Measurements from ENCODE around the gene TIMM44. TPM values are rescaled to one million over a fixed set of nuclear protein-coding genes. Genes with fewer than 3 reads are reported as not detected.

Gene TIMM44
- total RNA-seq, 1 donor from 2014 or later: 39.0 TPM

DNA sequence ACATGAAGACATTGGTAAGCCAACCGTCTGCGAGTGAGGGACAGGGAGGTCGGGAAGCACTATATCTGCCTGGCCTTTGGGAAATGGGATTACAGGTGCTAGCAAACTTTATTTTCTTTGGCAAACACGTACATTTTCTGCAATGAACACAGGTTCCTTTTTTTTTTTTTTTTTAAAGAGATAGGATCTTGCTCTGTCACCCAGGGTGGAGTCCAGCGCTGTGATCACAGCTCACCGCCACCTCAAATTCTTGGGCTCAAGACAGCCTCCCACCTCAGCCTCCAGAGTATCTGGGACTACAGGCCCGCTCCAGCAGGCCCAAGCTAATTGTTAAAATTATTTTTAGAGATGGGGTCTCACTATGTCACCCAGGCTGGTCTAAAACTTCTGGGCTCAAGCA, 37.7 kb upstream of the TIMM44 start:
- TF ChIP-seq, protein P1, sequence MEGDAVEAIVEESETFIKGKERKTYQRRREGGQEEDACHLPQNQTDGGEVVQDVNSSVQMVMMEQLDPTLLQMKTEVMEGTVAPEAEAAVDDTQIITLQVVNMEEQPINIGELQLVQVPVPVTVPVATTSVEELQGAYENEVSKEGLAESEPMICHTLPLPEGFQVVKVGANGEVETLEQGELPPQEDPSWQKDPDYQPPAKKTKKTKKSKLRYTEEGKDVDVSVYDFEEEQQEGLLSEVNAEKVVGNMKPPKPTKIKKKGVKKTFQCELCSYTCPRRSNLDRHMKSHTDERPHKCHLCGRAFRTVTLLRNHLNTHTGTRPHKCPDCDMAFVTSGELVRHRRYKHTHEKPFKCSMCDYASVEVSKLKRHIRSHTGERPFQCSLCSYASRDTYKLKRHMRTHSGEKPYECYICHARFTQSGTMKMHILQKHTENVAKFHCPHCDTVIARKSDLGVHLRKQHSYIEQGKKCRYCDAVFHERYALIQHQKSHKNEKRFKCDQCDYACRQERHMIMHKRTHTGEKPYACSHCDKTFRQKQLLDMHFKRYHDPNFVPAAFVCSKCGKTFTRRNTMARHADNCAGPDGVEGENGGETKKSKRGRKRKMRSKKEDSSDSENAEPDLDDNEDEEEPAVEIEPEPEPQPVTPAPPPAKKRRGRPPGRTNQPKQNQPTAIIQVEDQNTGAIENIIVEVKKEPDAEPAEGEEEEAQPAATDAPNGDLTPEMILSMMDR (conservative IDR thresholded peaks at IDR 0.05; ENCODE audit: low read depth, low read length): no peak
- H3K4me3 ChIP-seq (ENCODE audit: low read depth, low read length): no peak overlapping the region
- no peak for DNase-seq (ENCODE audit: low read depth)

GRCh38 chr19:7980635-7981121, 37.2 kb upstream of the TIMM44 start:
- TF ChIP-seq, protein P1 (conservative IDR thresholded peaks at IDR 0.05; ENCODE audit: low read depth, low read length): no peak
- no peak overlapping the region for H3K4me3 ChIP-seq (ENCODE audit: low read depth, low read length)
- DNase-seq (ENCODE audit: low read depth): no peak

GRCh38 chr19:7980168-7980567, 36.7 kb upstream of the TIMM44 start:
- DNase-seq (ENCODE audit: low read depth): no peak
- TF ChIP-seq, protein P1 (conservative IDR thresholded peaks at IDR 0.05; ENCODE audit: low read depth, low read length): no peak
- no peak overlapping the region for H3K4me3 ChIP-seq (ENCODE audit: low read depth, low read length)

DNA sequence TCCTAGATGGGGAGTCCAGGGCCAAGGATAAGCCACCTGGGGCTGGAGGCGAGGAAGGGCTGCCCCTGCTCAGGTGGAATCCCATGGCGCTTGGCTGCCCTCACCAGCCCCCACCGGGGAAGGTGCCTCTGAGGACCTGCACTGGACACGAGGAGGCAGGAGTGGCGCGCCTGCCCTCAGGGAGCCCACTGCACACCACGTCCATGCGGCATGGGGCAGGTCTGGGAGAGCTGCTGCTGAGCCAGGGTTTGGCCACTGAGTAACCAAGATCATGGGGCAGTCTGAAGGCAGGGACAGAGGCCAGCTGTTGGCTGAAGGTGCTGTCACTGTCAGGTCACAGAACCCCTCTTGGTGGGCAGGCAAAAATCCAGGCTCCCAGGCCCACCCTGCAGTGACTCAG, 36.1 kb upstream of the TIMM44 start:
- TF ChIP-seq, protein P1 (conservative IDR thresholded peaks at IDR 0.05; ENCODE audit: low read depth, low read length): no peak
- H3K4me3 ChIP-seq (ENCODE audit: low read depth, low read length): no peak overlapping the region
- no peak for DNase-seq (ENCODE audit: low read depth)

- no peak for DNase-seq (ENCODE audit: low read depth)
- no peak overlapping the region for H3K4me3 ChIP-seq (ENCODE audit: low read depth, low read length)
- TF ChIP-seq, protein P1 (conservative IDR thresholded peaks at IDR 0.05; ENCODE audit: low read depth, low read length): no peak
Measured at GRCh38 chr19:7979011-7979410, 35.5 kb upstream of the TIMM44 start.

DNA sequence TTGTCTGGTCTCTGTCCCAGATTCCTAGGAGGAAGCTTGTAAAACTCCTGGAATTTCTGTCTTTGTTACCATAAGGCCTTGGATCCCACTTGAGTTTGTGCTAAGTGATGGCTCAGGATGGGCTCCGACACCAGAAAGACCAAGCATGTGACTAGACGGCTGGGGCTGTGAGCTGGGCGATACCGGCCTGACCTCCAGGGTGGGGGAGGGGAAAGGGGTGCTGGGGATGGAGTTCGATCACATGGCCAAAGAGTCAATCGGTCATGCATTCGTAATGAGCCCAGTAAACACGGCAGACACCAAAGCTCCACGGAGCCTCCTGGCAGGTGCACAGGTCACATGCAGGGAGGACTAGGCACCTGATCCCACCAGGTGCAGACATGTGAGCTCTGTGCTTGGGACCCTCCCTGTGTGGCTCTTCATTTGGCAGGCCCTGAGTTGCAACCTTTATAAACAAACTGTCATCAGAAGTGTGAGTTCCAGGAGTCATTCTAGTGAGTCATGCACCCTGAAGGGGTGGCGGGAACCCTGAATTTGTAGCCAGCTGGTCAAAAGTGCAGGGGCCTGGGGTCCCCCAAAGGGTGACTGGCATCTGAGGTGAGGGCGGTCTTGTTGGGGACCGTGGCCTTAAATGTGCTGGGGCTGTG, 34.8 kb upstream of the TIMM44 start:
- DNase-seq (ENCODE audit: low read depth): no peak
- no peak overlapping the region for H3K4me3 ChIP-seq (ENCODE audit: low read depth, low read length)
- TF ChIP-seq, protein P1 (conservative IDR thresholded peaks at IDR 0.05; ENCODE audit: low read depth, low read length): no peak

DNA sequence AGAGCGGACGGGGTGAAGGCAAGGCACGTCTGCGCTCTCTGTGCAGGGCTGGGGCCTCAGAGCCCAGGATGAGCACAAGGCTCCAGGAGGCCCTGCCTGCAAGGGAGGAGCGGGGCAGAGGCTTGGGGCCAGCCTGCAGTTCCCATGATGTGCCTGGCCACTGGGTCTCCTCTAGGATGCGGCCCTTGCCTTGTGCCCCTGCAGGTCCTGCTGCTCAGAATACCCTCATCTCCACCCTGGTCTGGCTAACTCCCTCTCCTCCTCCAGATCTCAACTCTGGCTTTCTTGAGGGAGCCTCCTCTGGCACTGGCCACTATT, 34.2 kb upstream of the TIMM44 start:
- TF ChIP-seq, protein P1 (conservative IDR thresholded peaks at IDR 0.05; ENCODE audit: low read depth, low read length): no peak
- DNase-seq (ENCODE audit: low read depth): no peak
- H3K4me3 ChIP-seq (ENCODE audit: low read depth, low read length): no peak overlapping the region
